ENCODE results near the gene C1QTNF9B.

DNA sequence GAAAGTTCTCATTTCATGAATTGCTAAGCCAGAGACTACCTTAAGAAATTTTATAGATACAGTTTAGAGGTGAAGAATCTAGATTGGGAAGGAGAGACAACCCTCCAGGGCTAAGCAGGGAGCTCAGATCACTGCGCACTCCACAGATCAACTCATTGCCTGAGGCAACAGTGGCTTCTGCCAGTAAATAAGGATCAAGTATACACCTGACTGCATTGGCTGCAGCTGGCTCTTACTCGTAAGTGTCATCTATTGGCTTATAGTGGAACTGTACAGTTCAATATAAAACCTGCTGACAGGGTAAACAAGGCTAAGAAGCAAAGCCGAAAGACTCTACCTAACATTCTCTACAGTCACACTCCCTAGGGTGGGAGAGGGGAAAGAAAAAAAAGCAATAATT lies 18.0 kb upstream of the C1QTNF9B start:
- TF ChIP-seq, protein P1, sequence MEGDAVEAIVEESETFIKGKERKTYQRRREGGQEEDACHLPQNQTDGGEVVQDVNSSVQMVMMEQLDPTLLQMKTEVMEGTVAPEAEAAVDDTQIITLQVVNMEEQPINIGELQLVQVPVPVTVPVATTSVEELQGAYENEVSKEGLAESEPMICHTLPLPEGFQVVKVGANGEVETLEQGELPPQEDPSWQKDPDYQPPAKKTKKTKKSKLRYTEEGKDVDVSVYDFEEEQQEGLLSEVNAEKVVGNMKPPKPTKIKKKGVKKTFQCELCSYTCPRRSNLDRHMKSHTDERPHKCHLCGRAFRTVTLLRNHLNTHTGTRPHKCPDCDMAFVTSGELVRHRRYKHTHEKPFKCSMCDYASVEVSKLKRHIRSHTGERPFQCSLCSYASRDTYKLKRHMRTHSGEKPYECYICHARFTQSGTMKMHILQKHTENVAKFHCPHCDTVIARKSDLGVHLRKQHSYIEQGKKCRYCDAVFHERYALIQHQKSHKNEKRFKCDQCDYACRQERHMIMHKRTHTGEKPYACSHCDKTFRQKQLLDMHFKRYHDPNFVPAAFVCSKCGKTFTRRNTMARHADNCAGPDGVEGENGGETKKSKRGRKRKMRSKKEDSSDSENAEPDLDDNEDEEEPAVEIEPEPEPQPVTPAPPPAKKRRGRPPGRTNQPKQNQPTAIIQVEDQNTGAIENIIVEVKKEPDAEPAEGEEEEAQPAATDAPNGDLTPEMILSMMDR (IDR thresholded peaks at IDR 0.05; ENCODE audit: insufficient read depth, low read depth, low read length): no peak
- TF ChIP-seq EZH2 (IDR thresholded peaks at IDR 0.05; ENCODE audit: insufficient read depth, low read length): no peak

Measured in astrocyte (in vitro differentiated cells and primary cell).